Germinal center (tissue), 1 donor: ENCODE measurements around the gene RPL12.

Experiments used
- DNase-seq: peaks from one replicate; pipeline ENCODE4 v3.0.0; 2012; ENCODE audit warnings: mixed read lengths, low spot score

The RPL12 gene

GRCh38 chr9:127403507-127404192, 47.6 kb downstream of the RPL12 start:
- DNase-seq, result no peak

- DNase-seq, result no peak
Observed at GRCh38 chr9:127402401-127403090, 48.7 kb downstream of the RPL12 start.

- no peak for DNase-seq
Observed at GRCh38 chr9:127399736-127400269, 51.4 kb downstream of the RPL12 start.

- no peak for DNase-seq
Observed at GRCh38 chr9:127398715-127399400, 52.3 kb downstream of the RPL12 start.

- DNase-seq, result no peak
Observed at GRCh38 chr9:127398275-127398647, 52.9 kb downstream of the RPL12 start.
